GM19043 (cell line): ENCODE results near the gene BATF3.

Experiments used
- ATAC-seq: cut with Tn5 transposase; IDR thresholded peaks from one replicate; pipeline ENCODE4 v1.9.1; 2021; ENCODE audit warnings: low read depth; ENCODE audit not compliant: unreplicated experiment

Gene BATF3

DNA sequence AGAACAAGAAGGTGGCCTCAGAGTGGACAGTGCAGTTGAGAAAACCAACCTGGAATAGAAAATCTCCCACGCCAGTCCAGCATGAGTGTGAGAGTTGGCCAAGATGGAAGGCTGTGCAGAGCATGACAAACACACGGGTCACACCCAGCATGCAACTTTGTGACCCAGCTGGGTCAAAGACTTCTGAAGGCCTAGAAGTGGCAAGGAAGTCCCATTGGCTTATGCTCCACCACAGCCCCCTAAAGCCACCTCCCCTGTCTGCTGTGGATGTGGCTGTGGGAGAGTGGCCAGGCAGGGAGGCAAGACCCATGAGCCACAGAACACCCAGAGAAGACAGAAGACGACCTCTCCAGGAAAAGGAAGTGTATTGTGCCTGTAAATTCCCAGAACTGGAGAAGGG is 13.6 kb downstream of the BATF3 start:
- ATAC-seq = no peak

DNA sequence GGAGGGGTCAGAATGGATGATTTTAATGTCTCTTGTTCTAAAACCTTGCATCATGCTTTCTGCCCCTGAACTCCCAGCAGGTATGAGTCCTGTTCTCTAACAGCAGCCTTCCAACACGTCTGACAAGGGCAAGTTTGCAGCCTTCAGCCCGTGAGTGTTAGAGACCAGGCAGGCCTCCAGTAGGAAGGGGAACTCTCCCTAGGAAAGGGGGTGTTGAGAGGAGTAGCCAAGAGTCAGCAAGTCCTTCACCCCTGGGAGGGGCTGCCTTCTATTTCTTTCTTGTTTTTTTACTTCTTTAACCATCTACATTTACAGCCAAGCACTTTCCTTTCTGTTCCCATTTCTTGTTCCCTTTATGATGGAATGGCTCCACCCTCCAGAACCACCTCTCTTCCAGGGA is 14.2 kb downstream of the BATF3 start:
- no peak for ATAC-seq

DNA sequence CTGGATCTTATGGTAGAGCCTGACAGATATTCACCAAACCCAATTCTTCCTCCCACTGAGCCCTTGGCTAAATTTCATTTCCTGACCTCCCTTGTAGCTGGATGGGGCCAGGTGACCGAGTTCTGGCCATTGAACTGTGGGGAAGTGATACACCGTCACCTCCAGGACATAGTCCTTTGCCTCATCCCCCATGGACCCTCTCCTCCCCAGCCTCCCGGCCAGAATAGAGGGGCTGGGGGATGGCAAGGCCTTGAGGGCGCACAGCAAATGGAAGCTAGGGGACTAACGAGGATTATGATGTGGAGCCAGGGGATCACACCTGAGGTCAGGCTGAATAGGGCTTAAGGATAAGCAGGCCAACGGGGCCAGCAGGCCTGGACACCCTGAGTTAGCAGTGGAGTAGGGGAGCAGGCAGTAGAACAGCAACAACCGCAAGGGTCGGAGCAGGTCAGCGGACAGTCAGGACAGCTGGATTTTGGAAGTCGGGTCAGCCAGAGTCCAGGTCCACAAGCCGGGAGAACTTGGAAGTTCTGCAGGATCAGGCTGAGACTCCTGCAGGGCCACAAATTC is 15.0 kb downstream of the BATF3 start:
- no peak for ATAC-seq

DNA sequence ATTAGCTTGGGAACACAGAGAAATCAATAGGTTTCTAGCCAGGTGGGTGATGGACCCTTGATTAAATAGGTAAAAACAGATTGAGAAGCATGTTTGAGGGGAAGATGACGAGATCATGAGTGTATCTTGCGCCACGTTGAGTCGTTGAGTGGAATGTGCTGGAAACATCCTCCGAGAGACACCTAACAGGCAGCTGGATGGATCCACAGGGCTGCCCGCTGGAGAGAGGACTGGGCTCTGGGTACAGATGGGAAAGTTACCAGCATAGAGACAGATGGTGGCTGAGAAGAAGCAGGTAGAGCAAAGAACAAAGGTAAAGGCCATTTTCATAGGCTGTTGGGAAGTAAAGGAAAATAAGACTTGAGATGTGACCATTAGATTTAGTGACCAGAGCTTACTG is 15.6 kb downstream of the BATF3 start:
- ATAC-seq = no peak

DNA sequence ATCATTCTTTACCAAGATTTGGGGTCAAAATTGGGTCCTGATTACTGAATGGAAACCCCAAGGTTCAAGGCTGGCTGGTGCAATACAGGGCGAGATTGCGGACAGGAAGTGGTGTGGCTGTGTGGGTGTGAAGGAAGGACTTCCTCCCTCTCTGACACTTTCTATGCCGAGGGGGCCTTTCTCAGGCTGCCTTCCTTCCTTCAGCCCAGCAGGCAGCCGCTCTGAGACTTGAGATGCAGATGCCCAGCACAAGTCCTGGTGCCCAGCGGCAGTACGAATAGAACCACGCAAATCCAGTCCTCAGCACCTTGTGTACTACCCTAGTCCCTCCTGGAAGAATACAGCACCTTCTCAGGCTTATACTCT is 16.3 kb downstream of the BATF3 start:
- peak; percentile 80 for ATAC-seq

DNA sequence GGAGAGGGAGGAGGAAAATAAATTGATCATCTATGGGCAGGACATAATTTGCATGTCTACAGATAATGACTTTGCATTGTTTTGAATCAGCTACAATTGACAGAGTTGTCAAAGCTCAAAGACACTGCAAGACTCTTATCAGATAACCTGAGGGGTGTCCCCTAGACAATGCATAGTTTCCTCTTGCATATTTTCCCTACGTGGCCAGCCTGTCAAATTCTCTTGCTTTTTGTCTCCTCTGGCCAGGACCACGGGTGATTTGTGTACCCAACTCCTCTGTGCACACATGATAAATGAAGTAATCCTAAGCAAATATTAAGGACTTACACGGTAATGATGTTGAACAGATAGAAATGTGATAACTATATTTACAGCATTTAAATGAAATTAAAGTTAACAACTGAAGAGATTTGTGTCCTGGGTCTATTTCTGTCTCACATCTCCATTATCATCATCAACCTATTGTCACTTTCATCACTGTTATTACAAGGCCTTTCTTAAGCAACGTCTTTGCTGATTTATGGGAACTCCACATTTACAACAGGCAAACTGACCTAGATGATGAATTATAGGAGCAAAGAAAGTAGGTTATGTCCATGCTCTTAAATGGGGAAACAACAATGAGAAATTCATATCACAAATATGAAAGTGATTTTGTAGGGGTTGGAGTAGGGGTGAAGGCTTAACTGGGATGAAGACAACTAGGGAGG is 18.8 kb downstream of the BATF3 start:
- ATAC-seq = no peak

DNA sequence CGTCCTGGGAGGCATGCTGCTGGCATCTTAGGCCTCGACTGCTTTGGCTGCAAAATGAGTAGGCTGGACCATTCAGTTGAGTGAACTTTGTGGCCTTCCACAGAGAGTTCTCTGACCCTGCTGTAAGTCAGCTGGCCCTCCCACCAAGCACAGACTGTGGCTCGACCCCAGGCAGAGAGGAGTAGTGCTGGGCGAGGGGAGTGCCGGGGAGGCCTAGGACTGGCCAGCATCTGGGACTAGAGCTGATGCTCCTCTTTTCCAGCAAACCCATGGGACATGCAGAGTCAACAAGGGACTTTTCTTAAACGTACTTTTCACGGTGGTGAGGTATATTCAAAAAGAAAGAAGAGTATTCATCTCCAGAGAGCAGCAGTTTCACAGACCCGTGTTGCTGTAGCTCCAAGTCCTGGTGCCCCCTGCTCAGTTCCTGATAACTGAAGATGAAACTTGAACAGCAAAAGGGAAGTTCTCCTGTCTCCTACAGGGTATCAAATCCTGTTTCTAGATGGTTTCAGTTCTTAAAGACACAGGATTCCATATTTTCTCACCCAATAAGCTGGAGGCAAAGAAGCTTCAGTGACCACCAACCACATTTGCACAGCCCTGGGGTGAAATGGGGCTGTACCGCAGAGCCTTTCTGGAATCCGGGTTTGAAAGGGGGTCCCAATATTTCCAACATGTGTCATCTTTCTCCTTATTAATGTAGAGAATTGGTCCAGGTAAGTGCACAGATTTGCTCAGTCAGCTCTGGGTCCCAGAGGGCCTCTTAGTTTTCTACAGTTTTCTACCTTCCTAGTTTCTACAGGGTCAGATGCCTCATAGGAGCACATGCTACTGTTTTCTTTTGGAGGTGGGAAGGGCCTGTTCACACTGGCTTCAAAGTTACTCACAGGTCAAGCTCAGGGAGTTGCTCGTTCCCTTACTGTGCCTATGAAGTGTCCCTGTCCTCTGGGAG is 20.9 kb downstream of the BATF3 start:
- ATAC-seq = peak; percentile 47

DNA sequence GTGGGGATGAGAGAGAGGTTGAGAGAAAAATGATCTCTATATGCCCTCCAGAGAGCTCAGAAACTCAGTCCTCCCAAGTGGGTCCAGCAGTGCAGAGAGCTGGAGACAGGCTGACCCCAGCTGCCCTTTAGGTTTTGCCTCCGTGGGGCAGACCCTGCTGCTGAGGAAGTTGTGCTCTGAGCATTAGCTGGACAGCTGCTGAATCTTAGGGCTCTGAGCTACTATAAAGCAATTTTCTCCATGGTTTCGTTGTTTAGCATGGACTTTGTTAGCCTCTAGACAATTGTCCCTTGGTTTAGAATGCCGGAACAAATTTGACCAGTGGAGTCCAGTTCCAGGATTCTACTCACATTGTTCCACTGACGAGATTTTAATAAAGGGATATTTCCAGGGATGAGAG is 22.1 kb downstream of the BATF3 start:
- ATAC-seq = no peak

DNA sequence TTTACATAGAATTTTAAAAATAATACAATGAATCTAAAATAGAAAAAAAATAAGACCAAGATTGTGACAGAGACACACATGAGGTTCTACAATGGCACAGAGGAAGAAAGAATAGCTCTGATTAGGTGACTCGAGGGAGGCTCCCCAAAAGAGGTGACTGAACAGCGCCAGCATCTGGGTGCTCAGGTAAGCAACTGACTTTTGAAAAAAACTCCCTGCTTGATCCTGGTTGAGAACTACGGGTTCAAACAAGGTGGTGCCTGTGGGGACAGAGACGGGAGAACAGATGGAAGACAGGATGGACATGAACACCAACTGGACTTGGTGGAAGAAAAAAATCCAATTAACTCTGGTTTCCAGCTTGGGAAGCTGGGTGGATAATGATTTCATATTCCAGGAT is 22.5 kb downstream of the BATF3 start:
- no peak for ATAC-seq

DNA sequence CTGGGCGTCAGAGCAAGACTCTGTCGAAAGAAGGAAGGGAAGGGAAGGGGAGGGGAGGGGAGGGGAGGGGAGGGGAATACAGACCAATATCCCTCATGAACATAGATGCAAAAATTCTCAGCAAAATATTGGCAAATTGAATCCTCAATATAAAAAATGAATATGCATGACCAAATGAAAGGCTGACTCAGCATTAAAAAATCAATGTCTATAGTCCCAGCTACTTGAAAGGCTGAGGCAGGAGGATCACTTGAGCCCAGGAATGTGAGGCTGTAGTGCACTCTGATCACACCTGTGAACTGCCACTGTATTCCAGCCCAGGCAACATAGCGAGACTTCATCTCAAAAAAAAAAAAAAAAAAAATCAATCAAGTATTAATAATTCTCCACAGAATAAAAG is 24.0 kb downstream of the BATF3 start:
- ATAC-seq = no peak

DNA sequence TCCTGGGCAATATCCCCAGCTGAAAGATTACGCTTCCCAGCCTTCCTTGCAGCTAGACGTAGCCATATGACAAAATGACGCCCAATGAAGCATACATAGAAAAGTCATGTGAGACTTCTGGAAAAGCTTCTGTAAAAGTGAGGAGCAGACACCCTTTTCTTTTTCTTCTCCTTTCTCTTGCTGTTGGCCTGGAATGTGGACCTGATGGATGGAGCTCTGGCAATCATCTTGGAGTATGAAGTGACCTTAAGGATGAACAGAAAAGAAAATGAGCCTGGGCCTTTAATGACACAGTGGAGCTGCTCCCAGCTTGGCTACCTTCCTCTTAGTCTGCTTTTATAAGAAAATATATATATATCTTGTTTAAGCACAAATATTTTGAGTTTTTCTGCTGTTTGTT is 24.8 kb downstream of the BATF3 start:
- ATAC-seq = no peak

DNA sequence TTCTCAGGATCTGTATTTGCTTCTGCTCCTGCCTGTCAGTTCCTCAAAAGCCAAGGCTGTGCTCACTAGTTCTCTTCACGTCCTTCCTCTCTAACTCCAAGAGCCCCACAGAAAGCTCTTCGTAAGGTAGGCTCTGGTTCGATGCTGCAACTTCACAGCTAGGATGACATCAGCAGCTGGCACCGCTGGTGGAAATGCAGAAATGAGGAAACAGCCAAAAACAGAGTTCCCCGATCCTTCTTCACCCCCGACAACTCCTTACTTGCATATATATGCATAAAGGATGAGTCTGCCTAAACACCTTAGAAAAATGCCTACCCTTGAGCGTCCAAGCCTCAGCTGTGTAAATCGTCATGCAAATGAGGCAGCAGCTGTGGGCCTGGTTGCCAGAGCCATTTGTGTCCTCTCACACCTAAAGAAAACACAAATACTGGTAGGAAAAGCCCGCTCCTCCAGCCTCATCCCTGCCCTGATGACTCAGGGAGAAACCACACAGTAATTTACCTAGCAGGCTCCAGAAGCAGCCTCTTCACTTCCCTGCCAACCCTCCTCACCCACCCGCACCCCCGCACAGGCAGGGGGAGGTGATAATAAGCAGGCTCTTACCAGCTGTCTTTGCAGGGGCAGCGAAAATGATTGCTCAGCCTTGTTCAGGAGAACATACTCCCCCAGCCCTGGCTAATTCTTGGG is 28.2 kb downstream of the BATF3 start:
- ATAC-seq = peak; percentile 43

DNA sequence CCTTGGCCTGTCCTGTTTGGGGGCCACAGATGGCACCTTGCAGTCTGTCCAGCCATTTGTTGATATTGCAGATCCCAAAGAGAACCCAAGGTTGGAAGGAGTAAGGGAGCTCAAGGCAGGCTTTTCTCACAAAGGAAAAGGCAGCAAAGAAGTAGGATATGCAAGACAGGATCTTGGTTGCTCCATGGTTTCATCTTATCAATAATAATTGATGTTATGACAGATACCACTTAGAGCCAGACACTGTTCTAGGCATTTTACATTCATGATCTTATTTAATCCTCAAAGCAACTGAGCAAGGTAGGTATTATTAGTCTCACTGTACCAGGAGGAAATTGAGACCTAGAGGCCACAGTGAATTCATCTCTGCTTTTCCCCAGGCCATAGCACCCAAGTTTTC is 28.8 kb downstream of the BATF3 start:
- ATAC-seq = no peak

DNA sequence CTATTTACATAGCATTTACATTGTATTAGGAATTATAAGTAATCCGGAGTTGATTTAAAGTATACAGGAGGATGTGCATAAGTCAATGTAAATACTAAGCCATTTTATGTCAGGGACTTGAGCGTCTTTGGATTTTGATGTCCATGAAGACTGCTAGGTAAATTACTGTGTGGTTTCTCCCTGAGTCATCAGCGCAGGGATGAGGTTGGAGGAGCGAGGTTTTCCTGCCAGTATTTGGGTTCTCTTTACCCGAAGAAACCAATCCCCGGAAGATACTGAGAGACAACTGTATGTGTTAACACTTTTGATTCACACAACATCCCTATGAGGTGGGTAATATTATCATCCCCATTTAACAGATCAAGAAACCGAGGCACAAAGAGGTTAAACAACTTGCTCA is 29.3 kb downstream of the BATF3 start:
- no peak for ATAC-seq

DNA sequence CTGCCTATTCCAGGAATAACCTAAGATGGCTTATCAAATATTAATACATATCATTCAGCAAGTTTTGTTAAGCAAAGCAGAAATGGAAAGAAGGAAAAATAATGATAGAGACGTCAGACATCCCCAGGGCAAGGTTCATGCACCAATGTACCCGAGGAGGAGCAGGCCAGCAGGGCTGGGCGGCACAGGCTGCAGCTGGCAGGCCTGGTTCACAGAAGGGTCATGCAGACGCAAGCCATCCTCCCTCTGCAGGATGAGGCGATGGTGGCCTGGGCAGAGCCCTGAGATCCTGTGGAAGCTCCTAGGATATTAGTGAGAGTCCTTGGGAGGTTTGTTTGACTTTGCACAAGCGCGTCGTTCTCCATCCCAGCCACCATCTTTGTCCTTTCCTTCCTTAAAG is 30.0 kb downstream of the BATF3 start:
- ATAC-seq = no peak

DNA sequence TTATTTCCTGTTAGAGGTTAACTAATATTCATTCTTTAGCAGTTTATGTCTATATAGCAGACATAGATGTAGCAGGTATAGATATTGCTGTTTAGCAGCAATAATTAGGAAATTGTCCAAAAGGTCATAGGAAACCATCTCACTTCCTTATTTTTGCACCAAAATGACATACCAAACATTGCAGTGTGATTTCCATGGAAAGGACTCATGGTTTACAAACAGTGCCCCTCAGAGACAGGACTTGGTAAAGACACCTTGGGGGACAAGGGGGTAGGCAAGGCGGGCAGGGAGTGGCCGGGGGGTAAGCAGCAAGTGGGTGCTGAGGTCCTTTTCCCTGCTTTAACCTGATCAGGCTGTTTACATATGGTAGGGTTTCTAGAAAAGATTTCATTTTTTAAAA is 30.5 kb downstream of the BATF3 start:
- no peak for ATAC-seq

DNA sequence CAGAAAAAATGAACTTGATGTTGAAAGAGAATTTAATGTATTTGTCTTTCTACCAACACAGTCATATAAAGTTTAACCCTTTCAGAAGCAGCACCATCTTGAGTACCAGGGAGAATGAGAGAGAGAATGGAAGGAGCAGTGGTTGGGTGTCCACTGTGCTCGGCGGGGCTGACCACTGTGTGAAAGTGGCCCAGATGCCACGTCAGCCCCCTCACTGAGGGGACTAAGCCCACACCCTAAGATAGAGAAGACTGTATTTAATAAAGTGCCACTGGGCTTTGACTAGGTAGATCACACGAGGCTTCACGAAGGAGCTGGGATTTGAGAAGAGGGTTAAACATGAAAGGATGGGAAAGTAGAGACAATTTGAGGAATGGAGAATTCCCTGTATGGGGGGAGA is 31.2 kb downstream of the BATF3 start:
- ATAC-seq = no peak

DNA sequence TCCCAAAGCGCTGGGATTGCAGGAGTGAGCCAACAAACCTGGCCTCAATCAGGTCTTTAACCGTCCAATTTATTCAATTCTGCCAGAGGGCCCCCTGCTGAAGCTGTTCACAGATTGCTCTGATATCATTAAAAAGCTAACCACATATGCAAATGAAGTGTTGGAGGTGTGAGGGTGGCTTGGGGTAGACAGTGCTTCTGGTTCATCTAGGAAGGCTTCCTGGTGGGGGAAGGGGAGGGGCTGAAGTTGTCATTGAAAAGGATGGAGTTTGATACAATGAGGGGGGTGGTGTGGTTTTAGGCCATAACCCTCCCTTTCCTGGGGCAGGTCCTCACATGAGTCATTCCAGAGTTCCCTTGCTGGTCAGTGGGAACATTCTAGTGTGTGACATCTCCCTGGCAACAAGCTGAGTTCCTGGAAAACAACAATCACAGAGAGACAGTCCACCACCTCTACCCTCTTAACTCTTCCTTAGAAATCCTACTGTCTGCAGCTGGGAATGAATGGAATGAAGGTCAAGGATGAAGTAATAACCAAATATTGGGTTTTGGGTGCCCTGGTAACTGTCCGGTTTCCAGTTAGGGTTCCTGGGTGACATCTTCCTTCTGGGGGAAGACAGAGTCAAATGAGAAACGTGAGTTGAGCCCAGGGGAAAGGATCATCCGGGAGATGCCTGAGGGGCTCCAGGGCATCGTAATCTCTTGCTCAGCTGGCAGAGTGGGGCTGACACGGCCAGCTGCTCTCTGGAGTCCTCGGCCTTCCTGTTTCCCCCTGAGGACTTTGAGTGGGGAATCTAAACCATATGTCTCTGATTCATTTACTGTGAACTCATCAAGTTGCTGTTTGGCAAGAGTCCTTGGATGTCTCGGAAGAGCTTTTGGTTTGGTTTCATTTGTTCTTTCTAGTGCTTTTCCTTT is 32.2 kb downstream of the BATF3 start:
- ATAC-seq = no peak

DNA sequence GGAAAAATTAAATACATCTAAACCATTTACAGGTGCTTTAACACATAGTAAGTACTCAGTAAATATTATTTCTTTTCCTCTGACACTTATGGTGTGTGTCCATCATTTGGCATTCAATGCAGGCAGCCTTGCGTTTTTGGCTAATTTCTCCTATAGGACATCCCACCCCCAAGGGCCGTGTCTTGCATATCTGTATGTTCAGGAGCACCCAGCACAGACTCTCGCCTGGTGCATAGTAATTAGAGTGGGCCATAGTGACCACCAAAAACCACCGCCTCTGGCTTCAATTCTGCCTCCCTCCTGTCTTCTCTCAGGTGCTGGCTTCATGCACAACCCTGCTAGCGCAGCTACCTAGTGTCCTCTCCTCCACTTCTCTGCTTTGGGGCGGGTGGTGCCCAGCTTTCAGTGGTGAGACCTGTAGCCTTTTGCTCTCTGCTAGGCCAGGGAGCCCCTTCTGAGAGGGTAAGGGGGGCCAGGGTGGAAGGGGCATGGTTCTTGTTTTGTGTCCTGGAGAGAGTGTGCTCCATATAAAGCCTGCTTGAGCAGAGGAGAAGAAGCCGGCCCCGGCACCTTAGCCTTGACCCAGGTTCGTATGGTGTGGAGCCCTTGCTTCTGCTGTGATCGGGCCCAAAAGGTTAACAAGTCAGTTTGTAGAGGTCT is 33.4 kb downstream of the BATF3 start:
- ATAC-seq = no peak
